ENCODE results near the gene PHLDA3.
"Not testable (repeated sequence)": the region's sequence is repeated elsewhere in the genome, so short reads cannot be mapped to it uniquely, and the experiment has no call there.

The PHLDA3 gene

DNA sequence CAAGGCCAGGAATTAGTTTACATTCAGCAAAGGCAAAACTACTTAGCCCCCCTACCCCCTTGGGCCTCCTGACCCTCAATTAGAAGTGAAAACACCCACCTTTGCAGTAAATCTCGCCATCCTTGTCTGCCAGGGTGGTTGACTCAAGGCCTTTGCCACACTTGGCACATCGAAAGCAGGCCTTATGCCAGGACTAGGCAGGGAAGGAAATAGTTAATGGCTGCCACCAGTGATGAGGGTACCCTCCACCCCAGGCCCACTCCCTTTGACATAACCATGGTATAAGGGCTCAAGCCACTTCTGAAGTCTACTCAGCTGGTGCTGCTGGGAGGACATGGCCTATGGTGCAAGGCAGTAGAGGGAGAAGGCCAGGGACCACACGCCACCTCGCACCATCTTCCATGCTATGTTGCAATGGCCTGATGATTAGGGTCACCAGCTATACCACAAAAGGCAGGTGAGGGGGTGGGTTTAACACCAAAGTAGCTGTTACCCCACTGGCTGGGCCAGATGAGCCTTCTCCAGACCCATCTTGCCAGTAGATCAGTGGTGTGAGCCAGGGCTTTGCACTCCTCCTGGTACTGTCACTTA, 16.3 kb upstream of the PHLDA3 start:
- DNase-seq (ENCODE audit: low spot score): no peak

DNA sequence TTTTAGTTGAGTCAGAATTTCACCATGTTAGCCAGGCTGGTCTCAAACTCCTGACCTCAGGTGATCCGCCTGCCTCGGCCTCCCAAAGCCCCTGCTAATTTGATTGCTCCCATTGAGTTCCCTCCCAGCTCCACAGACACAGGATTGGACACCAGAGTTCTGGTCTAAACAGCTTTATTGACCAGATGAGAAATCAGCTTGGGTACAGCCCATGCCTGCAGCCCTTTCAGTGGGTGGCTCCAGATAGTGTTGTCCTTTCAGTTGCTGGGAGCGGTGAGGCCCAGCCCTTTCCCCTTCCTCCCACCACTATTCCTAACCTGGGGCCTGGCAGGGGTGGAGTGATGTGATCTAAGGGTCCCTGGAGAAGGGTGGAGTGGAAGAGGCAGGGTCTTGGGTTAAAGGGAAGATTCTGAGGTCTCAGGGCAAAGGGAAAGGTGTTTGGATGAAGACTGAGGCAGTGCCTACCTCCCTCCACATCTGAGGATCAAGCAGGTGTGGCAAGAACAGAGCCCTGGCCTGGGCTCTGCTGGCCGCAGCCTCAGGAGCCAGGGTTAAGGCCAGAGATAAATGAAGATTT, 14.5 kb upstream of the PHLDA3 start:
- DNase-seq (ENCODE audit: low spot score): no peak

DNA sequence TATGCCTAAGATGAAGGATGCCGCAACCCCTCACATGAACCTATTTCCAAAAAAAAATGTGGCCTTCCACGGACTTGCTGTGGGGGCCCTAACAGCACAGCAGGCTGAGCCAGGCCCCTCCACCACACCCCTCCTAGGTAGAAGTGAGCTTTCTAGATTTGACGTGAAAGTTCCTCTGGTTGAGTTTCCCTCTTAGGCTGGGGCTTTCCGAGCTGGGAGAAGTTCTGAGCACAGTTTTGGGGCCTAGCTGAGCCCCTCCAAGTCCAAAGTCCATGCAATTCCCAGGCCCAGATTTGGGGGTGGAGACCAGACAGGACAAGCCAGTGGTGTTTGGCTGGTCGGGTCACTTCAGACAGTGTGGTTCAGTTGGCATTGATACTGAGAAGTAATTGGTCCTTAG, 13.8 kb upstream of the PHLDA3 start:
- no peak for DNase-seq (ENCODE audit: low spot score)

DNA sequence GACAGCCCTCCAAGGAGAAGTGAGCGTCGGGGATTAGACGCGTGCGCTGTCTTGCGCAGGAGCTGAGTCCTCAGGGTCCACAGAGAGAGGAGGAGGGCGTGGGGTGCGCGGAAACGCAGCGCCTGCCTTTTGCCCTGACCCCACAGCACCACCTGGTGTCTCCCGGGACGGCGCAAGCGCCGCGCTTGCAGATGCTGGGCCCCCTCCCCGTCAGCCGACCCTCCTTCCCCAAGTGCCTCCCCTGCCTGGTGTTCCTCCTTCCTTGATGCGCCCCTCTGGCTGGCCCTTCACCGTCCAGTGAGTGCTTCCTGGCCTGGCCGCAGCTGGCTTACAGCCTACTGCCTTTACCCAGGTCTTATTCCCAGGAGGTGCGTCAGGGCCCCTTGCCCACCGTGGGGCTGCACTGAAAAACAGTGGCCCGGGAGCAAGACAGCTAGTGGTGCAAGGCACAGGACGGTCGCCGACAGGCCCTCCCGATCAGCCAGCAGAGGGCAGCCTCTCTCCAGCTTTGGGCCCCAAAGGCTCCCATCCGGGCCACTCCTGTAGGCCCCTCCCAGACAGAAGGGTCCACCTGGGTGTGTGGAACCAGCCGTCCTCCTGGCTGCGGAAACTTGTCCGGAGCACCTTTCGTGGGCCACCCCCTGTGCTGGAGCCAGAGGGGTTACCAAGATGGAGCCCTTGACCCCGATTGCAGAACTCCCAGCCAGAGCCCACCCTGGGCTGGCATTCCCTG, 12.9 kb upstream of the PHLDA3 start:
- DNase-seq (ENCODE audit: low spot score): peak; percentile 93

DNA sequence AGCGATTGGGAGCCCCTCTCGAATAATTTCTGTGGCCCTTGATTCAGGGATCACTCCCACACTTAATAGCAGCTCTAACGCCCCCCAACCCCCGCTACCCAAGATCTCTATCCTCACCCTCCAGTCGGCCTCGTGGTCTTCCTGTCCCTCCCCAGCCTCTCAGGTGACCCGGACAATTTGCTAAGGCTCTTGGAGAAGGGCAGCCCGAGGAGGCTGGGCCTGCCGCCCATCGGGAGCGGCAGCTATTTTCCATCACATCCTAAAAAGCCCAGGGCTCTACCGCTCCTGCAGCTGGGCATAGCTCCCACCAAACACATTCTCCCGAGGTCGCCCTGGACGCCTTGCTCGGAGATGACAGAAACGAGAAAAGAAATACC, 12.0 kb upstream of the PHLDA3 start:
- DNase-seq (ENCODE audit: low spot score): no peak

DNA sequence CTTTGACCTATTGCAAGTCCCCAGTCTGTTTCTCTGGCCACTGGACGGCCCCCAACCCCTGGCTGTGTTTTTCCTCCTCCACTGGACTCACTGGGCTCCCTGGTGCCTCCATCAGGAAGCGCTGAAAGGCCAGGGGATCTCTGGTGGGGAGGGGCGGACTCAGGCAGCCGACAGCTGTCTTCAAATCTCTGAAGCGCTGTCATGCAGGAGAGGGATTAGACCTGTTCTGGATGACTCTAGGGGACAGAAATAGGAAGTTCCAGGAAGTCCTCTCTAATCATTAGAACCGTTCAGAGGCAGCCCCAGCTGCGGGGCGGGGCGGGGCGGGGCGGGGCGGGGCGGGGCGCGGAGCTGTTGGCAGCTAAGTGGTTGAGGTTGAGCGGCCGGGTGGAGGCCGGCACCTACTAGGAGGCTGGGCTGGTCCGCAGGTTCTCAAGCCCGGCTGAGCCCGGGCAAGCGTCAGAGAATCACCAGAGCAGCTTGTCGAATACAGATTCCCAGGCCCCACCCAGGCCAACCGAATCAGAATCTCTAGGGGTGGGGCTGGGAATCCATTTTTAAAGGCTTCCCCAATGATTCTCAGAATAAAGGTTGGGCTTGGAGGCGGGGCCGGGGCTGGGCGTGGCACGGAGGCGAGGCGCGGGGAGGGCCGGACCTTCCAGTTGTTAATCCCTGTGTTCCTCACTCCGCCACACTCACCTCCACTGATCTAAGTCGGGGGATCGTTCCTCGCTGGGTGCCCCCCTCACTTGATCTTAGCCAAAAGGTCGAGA, 11.4 kb upstream of the PHLDA3 start:
- peak; percentile 85 for DNase-seq (ENCODE audit: low spot score)

DNA sequence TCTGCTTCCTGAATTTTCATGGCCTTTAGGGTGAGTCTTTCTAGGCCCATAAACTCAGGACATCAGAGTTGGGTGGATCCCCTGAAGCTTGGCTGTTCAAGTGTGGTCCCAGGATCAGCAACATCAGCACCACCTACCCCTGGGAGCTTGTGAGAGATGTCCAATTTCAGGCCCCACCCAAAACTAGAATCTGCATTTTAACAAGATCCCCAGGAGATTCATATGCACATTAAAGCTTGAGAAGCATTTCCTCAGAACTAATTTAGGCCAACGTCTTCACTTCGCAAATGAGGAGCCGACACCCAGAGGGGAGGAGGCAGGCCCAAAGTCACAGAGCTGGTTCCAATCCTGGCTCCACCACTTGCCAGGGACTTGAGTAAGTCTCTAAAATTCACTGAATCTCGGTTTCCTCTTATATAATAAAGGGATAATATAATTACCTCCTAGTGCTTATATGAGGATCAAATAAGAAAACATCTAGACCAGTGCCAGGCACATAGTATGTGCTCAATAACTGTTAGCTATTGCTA, 10.3 kb upstream of the PHLDA3 start:
- DNase-seq (ENCODE audit: low spot score): no peak

DNA sequence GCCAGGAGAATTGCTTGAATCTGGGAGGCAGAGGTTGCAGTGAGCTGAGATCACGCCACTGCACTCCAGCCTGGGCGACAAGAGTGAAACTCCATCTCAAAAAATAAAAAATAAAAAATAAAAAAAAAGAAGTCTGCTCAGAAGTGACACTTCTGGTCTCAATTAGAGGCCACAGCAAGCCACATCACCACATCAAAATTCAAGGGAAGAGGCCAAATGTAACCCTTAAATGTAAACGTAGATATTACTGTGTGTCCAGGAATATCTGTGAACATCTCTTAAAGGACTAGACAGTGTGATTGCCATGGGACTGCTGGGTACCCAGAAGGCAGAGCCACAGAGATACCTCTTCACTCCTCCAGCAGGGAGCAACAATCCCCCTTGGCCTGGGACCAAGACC, 9.7 kb upstream of the PHLDA3 start:
- DNase-seq (ENCODE audit: low spot score): not testable (repeated sequence)

DNA sequence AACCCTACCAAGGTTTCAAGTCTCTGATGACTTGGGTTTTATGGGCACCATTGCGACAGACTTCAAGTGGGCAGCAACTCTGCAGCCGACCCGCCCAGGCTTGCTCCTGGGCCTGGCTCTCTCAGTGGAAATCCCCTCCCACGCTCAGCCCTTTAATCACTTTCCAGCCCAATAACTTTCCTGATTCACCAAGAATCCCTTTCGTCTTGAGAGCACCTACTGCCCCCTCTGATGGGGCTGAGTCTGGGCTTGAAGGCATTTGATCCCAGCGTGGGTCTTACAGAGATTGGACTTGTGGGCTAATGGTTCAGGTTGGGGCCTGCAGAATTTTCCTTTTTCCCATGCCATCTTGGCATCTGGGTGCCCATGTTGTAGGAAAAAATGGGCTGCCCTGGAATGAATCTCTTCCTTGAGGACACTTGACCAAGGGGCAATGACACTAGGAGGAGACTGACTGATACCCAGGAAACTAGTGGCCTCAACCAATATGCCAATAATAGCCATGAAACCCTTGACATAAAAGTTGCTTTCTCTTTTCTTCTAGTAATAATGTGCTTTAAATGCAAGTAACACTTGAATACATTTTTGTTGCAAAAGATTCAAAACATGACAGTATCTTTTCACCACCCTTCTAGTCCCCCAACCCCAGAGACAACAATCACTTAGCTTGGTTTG, 7.8 kb upstream of the PHLDA3 start:
- no peak for DNase-seq (ENCODE audit: low spot score)

DNA sequence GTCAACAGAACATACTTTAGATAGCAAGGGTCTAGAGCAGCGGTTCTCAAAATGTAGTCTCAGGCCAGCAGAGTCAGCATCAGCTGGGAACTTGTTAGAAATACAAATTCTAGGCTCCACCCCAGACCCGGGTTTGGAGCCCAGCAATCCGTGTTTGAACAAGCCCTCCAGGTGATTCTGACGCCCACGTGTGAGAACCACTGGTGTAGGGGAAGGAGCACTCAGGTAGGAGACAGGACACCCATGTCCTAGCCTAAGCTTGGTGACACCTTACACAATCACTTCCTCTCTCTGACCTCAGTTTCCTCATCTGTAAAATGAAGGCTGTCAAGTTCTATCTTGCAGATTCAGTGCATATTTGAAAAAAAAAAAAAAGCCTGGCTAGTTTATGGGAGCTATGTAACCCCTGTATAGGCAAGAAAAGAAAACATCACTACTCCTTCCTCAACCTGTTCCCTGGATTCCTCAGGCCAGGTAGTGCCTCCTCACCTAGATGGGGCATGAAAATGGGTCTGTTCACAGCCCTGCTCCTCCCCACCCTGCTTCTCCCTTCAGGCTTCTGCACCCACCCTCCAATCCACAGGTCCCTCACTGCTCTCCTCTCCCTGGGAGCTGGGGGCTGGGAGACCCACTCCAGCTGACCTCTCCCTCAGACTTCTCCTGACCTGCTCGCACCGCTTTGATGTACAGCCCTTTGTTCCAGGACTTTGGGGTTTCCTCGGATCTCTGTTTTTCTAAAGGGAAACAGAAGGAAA, 7.1 kb upstream of the PHLDA3 start:
- no peak for DNase-seq (ENCODE audit: low spot score)

DNA sequence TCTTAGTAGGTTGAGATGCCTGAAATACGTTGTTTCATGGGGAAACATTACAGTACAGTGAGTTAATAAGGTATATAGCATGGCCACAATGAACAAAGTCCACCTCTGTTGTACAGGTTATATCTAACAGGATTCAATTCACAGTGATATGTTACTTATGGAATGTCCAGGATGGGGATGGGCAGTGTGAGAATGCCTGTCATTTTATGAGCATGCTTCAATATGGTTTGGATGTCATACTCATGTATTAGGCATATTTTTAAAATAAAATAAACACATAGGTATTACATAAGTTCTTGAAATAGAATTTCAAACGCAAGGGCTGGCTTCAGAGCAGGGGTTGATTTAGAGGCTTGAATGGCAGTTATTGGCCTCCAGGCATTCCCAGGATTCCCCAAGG, 6.1 kb upstream of the PHLDA3 start:
- DNase-seq (ENCODE audit: low spot score): no peak

DNA sequence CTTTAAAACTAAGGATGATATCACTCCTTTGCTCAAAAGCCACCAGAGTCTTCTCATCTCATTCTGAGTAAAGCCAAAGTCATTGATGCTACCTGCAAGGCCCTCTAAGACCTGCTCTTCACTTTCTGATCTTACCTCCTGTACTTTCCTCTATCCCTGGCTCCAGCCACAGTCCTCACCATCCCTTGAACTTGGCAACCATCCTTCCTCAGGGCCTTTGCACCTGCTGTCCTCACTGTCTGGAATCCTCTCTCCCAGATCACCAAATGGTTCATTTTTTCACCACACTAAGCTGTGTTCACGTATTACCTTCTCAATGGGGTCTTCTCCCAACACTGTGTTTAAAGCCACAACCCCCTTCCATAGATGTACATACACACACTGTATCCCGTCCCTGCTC, 4.3 kb upstream of the PHLDA3 start:
- DNase-seq (ENCODE audit: low spot score): no peak

DNA sequence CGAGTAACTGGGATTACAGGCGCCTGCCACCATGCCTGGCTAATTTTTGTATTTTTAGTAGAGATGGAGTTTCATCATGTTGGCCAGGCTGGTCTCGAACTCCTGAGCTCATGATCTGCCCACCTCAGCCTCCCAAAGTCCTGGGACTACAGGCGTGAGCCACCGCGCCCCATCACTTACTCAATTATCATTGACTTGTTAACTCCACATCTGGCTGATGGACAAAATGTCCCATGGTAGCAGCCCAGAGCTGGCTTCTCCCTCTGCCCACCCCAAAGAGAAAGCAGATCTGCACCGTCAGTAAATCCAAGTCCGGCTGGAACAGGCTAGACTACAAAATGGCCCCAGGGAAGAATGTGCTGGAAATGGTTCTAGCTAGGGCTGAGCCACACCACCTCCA, 3.3 kb upstream of the PHLDA3 start:
- not testable (repeated sequence) for DNase-seq (ENCODE audit: low spot score)

DNA sequence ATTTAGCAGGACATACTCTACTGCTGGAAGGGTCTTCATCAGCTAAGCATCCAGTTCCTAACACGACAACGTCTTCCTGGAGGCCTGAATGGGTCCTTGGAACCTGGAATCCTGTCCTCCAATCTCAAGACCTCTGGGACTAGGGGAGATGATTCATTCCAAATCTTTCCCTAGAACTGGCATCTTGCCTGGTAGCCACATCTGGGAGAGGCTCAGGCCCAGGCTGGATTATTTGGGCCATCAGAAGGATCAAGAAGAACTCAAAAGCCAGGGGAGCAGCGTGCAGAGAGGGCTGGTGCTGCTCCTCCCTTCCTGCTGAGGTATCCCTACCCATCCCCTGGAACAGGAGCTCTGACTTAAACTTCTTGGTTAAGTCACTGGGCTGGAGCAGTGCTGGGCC, 2.8 kb upstream of the PHLDA3 start:
- DNase-seq (ENCODE audit: low spot score): no peak

DNA sequence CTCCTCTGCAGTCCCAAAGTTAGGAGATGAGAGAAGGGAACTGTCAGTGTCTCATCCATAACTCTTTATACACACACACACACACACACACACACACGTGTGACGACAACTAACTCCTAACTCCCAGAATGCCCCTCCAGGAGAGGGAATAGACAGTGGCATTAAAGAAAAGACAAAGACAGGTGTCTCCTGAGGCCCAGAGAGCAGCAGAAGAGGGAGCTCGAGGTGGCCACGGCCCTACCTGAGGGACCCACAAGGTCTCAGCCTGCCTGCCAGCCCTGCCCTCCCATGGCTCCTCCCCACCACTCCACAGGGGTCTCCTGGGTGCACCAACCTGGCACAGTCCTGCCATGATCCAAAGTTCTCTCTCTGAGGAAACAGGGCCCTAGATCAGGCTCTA, 1.6 kb upstream of the PHLDA3 start:
- DNase-seq (ENCODE audit: low spot score): no peak

DNA sequence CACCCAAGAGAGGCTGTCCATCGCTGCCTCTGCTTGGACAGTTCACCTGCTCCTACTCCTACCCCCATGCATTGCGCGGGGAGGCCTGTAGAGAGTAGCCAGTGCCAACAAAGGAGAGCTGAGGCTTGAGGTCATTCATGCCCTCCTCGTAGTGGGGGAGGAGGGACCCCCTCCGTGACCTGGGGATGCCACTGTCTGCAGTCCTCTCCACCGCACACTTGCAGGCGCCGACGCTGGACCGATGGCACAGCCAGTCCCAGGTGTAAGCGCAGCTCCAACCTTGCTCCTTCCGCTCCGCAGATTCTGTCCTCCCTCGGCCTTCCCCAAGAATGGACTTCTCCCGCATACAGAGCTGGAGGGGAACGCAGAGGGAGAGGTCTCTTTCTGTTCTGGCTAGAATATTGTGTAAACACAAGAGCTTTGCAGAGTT, 672 bp upstream of the PHLDA3 start:
- DNase-seq (ENCODE audit: low spot score): no peak

DNA sequence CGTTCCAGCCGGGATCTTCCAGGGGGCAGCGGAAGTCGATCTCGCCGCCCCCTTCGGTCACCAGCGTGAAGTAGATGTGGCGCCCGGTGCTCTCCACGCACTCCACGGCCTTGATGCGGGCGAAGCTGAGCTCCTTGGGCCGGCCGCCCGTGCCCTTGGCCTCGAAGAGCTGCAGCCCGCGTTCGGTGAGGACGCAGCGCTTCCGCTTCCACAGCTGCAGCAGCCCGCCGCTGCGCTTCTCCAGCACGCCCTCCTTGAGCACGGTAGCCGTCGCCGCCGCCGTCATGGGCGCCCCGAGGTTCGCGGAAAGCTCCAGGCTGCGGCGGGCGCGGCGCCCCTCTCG, 516 bp downstream of the PHLDA3 start:
- no peak for DNase-seq (ENCODE audit: low spot score)

DNA sequence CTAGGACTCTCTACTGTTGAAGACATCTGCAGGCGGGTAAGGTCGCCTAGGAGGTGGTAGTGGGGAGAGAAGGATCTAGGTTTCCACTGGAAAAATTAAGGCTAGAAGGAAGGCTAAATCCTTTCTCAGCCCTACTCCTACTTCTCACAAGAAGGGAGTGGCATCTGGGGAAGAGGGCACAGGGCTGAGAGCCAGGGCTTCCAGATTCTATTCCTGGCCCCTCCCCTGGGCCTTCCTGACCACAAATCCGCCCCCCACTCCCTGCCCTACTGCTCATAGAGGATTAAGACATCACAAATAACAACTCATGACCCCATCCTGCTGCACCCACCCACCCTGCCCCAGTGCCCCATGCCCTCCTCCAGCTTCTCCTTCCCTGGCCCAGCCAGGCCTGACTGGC, 2.5 kb downstream of the PHLDA3 start:
- DNase-seq (ENCODE audit: low spot score): no peak

DNA sequence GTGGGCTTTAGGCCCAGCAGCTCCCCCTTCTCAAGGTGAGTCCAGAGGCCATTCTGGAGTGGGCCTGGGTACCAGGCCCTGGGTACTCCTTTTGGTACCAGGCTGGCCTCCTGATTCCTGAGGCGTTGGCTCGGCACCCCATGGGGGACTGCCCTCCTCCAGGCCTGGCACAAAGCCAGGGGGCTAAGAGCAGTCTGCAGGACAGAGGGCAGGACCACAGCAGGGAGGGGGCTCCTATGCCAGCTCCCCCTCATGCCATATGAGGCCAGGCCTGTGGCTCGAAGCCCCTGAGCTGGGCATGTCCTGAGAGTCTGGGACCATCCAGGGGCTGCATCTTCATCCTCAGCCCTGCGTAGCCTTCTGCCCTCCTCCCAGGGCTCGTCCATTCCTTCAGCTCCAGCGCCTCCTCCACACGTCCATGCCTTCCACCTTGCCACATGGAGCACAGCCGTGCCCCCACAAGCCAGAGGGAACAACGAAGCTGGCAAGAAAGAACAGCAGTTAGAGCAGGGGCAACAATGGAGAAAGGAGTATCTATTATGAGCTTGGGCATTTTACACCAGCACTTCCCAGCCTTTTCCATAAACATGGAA, 3.2 kb downstream of the PHLDA3 start:
- DNase-seq (ENCODE audit: low spot score): no peak

DNA sequence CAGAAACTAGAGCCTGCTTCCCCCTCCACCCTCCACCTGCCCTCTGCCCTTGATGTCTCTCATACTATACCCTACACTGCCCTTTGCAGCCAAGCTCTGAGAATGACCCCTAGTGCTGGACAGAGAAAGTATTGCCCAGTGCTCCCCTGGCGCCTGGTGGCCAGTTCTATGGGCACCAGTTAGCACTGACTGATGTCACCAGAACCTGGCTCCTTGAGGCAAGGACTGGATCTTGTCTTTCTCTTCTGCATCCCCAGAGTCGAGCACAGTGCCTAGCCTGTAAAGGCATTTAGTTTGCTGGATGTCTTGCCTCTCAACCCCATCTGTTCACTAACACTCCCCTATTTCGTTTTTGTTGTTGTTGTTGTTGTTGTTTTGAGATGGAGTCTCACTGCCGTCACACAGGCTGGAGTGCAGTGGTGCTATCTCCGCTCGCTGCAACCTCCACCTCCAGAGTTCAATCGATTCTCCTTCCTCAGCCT, 5.9 kb downstream of the PHLDA3 start:
- DNase-seq (ENCODE audit: low spot score): no peak

Measured in ecto neural progenitor cell (in vitro differentiated cells).